ENCODE data around the gene AP3S2.
"Not testable (repeated sequence)": the region's sequence is repeated elsewhere in the genome, so short reads cannot be mapped to it uniquely, and the experiment has no call there.

AP3S2 gene

GRCh38 chr15:89864958-89865739, 28.6 kb downstream of the AP3S2 start:
- no peak for DNase-seq (ENCODE audit: low read depth, low spot score)

- no peak for DNase-seq (ENCODE audit: low read depth, low spot score)
Observed at GRCh38 chr15:89863918-89864317, 29.9 kb downstream of the AP3S2 start.

GRCh38 chr15:89860891-89861290, 32.9 kb downstream of the AP3S2 start:
- no peak for DNase-seq (ENCODE audit: low read depth, low spot score)

- no peak for DNase-seq (ENCODE audit: low read depth, low spot score)
Observed at GRCh38 chr15:89860431-89860830, 33.4 kb downstream of the AP3S2 start.

GRCh38 chr15:89858661-89859458, 34.9 kb downstream of the AP3S2 start:
- DNase-seq (ENCODE audit: low read depth, low spot score): no peak

- no peak for DNase-seq (ENCODE audit: low read depth, low spot score)
Observed at GRCh38 chr15:89857673-89858072, 36.1 kb downstream of the AP3S2 start.

- DNase-seq (ENCODE audit: low read depth, low spot score): no peak
Observed at GRCh38 chr15:89855948-89856347, 37.8 kb downstream of the AP3S2 start.

GRCh38 chr15:89854863-89855262, 38.9 kb downstream of the AP3S2 start:
- not testable (repeated sequence) for DNase-seq (ENCODE audit: low read depth, low spot score)

- no peak for DNase-seq (ENCODE audit: low read depth, low spot score)
Observed at GRCh38 chr15:89852342-89852995, 41.3 kb downstream of the AP3S2 start.

- DNase-seq (ENCODE audit: low read depth, low spot score): no peak
Observed at GRCh38 chr15:89851673-89852341, 42.0 kb downstream of the AP3S2 start.

- no peak for DNase-seq (ENCODE audit: low read depth, low spot score)
Observed at GRCh38 chr15:89848970-89849292, 44.9 kb downstream of the AP3S2 start.

- no peak for DNase-seq (ENCODE audit: low read depth, low spot score)
Observed at GRCh38 chr15:89847101-89847500, 46.7 kb downstream of the AP3S2 start.

GRCh38 chr15:89845305-89845893, 48.4 kb downstream of the AP3S2 start:
- no peak for DNase-seq (ENCODE audit: low read depth, low spot score)

GRCh38 chr15:89841962-89842361, 51.8 kb downstream of the AP3S2 start:
- DNase-seq (ENCODE audit: low read depth, low spot score): no peak

GRCh38 chr15:89841306-89841705, 52.5 kb downstream of the AP3S2 start:
- DNase-seq (ENCODE audit: low read depth, low spot score): no peak

GRCh38 chr15:89839167-89839810, 54.5 kb downstream of the AP3S2 start:
- no peak for DNase-seq (ENCODE audit: low read depth, low spot score)

GRCh38 chr15:89837830-89838178, 56.0 kb downstream of the AP3S2 start:
- no peak for DNase-seq (ENCODE audit: low read depth, low spot score)

GRCh38 chr15:89837134-89837829, 56.5 kb downstream of the AP3S2 start:
- no peak for DNase-seq (ENCODE audit: low read depth, low spot score)

GRCh38 chr15:89836267-89837133, 57.3 kb downstream of the AP3S2 start:
- no peak for DNase-seq (ENCODE audit: low read depth, low spot score)

- DNase-seq (ENCODE audit: low read depth, low spot score): no peak
Observed at GRCh38 chr15:89835176-89835564, 58.6 kb downstream of the AP3S2 start.

All from activated naive CD8-positive, alpha-beta T cell treated with anti-CD3 and anti-CD28 coated beads, Interleukin-2, amount 50 U/mL, for 16 hours (primary cell).